Fibroblast of villous mesenchyme (primary cell): ENCODE results near the gene PIEZO2. TPM values are rescaled to one million over a fixed set of nuclear protein-coding genes. Genes with fewer than 3 reads are reported as not detected.

Experiments
- DNase-seq: peaks from one replicate; pipeline ENCODE4 v3.0.0-alpha.2; 2010; ENCODE audit warnings: low read depth
- H3K4me3 ChIP-seq: 2 replicates; pipeline ENCODE4 v1.5.1; 2011; ENCODE audit warnings: low read depth, mild to moderate bottlenecking, low read length
- total RNA-seq: library from RNA; depleted of rRNA; stranded (reverse); fragments of >200 nt; gene quantifications from 2 replicates; pipeline ENCODE4 v1.2.3, GENCODE V29; 2012
- TF ChIP-seq, protein P1 (sequence below): IDR thresholded peaks from 2 replicates; pipeline ENCODE4 v1.5.1; 2012; ENCODE audit warnings: low read depth, mild to moderate bottlenecking, low read length; ENCODE audit not compliant: insufficient read depth

The PIEZO2 gene
- total RNA-seq, 1 donor, result 1.7 TPM

DNA sequence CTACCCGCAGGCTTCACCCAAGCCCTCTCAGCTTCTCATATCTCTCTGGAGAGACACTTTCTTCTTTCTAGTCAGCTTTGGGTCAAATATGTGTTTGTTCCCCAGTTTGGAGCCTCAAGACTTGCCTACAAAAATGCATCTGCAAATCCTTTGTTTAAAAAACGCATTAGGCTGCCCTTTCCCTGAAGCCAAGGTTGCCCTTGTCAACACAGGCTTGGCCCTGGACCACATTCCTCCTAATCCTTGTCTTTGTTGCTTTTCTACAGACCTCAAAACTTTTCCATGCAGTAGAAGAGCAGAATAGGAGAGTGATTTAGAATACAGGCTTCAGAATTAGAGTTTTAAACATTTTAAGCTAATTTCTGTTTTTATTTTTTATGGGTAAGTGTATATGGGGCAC, 315.7 kb downstream of the PIEZO2 start:
- DNase-seq, result peak; percentile 16
- TF ChIP-seq, protein P1, sequence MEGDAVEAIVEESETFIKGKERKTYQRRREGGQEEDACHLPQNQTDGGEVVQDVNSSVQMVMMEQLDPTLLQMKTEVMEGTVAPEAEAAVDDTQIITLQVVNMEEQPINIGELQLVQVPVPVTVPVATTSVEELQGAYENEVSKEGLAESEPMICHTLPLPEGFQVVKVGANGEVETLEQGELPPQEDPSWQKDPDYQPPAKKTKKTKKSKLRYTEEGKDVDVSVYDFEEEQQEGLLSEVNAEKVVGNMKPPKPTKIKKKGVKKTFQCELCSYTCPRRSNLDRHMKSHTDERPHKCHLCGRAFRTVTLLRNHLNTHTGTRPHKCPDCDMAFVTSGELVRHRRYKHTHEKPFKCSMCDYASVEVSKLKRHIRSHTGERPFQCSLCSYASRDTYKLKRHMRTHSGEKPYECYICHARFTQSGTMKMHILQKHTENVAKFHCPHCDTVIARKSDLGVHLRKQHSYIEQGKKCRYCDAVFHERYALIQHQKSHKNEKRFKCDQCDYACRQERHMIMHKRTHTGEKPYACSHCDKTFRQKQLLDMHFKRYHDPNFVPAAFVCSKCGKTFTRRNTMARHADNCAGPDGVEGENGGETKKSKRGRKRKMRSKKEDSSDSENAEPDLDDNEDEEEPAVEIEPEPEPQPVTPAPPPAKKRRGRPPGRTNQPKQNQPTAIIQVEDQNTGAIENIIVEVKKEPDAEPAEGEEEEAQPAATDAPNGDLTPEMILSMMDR, result no peak
- H3K4me3 ChIP-seq, result no peak overlapping the region

DNA sequence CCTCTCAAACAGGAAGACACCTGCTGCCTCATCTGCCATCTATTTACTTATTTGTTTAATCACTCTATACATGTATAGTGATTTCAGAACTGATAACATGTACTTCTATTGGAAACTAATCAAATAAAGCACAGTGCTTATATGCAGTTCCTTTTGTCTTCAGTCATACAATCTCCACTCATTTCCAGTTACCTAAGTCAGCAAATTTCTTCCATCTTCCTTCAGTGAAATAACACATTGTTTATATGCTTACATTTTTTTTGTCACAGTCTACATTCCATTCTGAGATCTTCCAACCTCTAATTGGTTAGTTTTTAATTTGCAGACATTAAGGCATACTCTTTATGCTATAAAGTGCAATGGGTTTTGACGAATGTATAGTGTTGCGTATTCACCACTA, 323.0 kb downstream of the PIEZO2 start:
- TF ChIP-seq, protein P1, result no peak
- no peak overlapping the region for H3K4me3 ChIP-seq
- DNase-seq, result no peak

DNA sequence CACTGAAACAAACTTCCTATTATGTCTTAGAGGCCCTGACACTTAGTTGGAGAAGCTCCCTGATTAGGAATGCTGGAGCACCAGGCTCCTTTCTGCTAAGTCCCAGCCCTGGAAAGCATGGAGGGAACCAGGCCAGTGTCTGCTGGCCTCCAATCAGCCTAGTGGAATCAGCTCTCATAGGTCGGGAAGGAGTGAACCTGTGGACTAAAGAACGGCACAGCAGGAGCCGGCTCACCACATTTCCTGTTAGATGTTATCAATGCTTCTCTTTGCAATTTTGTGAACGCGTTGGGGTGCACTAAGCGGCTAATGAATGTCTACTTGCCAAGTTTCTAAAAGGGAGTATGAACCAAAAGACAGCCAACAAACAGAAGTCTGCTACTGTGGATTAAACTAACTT, 326.9 kb downstream of the PIEZO2 start:
- DNase-seq, result no peak
- H3K4me3 ChIP-seq, result no peak overlapping the region
- TF ChIP-seq, protein P1, result no peak

DNA sequence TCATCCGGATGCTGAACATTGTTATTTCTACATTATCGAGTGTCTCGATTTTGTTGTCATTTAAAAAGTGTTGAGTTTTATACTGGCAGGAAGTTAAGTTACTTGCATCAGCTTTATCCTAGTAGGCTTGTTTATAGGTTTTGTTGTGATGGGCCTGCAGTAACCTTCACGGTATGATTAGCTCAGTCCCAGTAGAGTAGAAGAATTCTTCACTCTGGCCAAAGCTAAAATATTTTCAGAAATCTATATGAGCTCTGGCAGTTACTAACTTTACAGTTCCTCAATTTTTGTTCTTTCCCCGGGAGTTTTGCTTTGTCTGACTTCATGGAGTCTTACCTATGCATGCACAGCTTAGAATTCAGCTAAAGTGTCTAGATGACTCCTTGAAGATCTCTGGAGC, 328.7 kb downstream of the PIEZO2 start:
- no peak overlapping the region for H3K4me3 ChIP-seq
- DNase-seq, result no peak
- TF ChIP-seq, protein P1, result no peak

DNA sequence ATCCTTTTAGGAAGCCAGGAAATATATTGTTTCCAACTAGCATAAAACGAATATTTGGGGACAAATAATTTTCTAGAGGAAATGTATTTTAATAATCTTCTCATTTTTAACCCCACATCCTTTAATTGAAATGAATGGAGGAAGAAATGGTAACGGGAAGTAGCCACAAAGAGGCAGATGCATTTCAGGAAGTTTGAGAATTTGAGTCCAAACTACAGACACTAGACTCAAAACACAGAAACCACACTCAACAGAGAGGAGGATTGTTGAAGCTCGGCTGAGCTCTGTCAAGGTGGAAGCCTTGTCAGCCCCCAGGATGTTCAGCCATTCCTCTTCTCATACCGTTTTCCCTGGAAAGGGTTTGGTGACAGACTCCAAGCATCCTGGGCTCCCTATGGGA, 335.0 kb downstream of the PIEZO2 start:
- TF ChIP-seq, protein P1, result no peak
- DNase-seq, result no peak
- no peak overlapping the region for H3K4me3 ChIP-seq

DNA sequence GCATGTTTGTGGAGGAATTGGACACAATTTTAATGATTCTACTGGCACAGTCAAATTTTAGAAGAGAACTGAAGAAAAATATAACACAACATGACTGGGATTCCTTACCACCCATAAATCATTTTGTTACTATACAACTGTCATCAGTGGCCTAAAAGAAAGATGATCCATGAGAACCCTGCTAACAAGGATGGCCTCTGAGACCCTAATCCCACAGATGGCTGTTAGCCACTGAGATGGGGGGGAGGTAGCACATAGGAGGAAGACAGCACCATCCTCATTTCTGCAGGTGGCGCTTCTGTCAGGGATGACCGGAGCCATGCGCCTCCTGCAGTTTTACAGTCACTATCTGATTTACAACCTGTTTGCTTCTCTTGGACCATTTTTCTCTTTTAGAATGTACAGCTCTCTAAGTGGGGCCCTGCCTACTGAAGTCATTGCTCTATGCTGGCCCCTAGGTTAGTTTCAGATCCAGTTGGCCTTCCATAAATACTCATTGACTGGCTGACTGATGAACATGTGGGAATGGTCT, 343.7 kb downstream of the PIEZO2 start:
- DNase-seq, result no peak
- TF ChIP-seq, protein P1, result no peak
- no peak overlapping the region for H3K4me3 ChIP-seq

DNA sequence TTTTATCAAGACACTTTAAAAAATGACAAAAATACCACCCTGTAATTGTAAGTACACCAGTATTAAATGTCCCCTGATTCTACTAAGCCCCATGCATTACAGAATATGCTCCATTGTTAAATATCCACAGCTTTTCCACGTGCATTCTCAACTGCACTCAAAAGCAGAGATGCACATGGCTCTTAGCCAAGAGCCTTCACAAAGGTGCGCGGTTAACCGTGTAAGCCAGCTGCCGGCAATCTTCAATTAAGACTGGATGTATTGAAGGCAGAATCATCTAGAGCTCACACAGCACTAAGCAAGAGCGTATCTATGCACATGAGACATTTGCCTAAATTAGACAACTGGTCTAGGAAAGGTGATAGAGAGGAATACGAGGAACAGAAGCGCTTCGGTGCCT, 345.2 kb downstream of the PIEZO2 start:
- TF ChIP-seq, protein P1, result no peak
- DNase-seq, result no peak

More for the DNA sequence above, 345.2 kb downstream of the PIEZO2 start:
- no peak overlapping the region for H3K4me3 ChIP-seq
